ENCODE results near the gene PACS1. TPM values are rescaled to one million over a fixed set of nuclear protein-coding genes. Genes with fewer than 3 reads are reported as not detected.
A peak's percentile ranks its signal among the peaks of the same experiment; 100 is the strongest.

Gene PACS1
- total RNA-seq, 5 donors from 2014 or later (not counting 1 experiment from before 2014, with no cell fraction given): 222 to 268 (median 236) TPM

- ATAC-seq (replicated peaks in 1 of 4) (no peak), DNase-seq (peak in 1 of 35 experiments; percentile 32)
- Mint-ChIP-seq H3K4me3 (peak overlapping the region; percentile 2 to 83 (median 25)), H3K27me3 (no peaks in the 10 kb centered on the region), H3K4me1 (peaks cover 86 to 92% (median 92%) of the 10 kb centered on the region in 3 donors), H3K27ac (peak overlapping the region; percentile 95 to 100), H3K9me3 (no peaks in the 10 kb centered on the region), H3K36me3 (peaks cover 15% of the 10 kb centered on the region)
- Histone ChIP-seq H3K9me3 (no peaks in the 10 kb centered on the region), H3K27ac (ENCODE audit: low read length) (peak overlapping the region; percentile 82), H3K27me3 (replicated peaks in 1 of 2; ENCODE audit: control insufficient read depth in 2 of 2, extremely low read depth in 1 of 2, insufficient read depth in 2 of 2, low read length in 1 of 2) (no peaks in the 10 kb centered on the region), H3K36me3 (ENCODE audit: control insufficient read depth in 2 of 2, extremely low read depth in 1 of 2, insufficient read depth in 1 of 2, low read length in 1 of 2) (peaks cover 0 to 5% of the 10 kb centered on the region in 2 donors), H3K4me1 (ENCODE audit: control insufficient read depth in 1 of 2, extremely low read depth in 1 of 2, insufficient read depth in 2 of 2, low read length in 2 of 2) (peaks cover 60 to 66% of the 10 kb centered on the region in 2 experiments), H3K4me3 (ENCODE audit: control insufficient read depth in 1 of 2, extremely low read depth in 1 of 2, low read length in 1 of 2) (no peak overlapping the region)
- CTCF ChIA-PET: no interaction called here
- POLR2A ChIA-PET: interaction anchor here (0.5 to 0.6 kb wide), 2 partner anchors 27 to 36 kb away, joined by 6 to 7 read pairs; no protein-coding TSS in a partner anchor
- WGBS (ENCODE audit: insufficient coverage): 100% methylated on average over 1 of the region's 4 CpGs
Observed at GRCh38 chr11:66082946-66083698, 13.1 kb downstream of the PACS1 start.

GRCh38 chr11:66083767-66084166, 13.7 kb downstream of the PACS1 start:
- no peaks in the 10 kb centered on the region for H3K9me3 ChIP-seq
- no peak for DNase-seq
- peak overlapping the region; percentile 82 for H3K27ac ChIP-seq (ENCODE audit: low read length)
- 97% methylated on average over 3 of the region's 3 CpGs for WGBS (ENCODE audit: insufficient coverage)
- H3K4me1 ChIP-seq (ENCODE audit: control insufficient read depth in 1 of 2, extremely low read depth in 1 of 2, insufficient read depth in 2 of 2, low read length in 2 of 2): peaks cover 63 to 64% of the 10 kb centered on the region in 2 experiments
- POLR2A ChIA-PET: no interaction called here
- Mint-ChIP-seq H3K27me3 (no peaks in the 10 kb centered on the region), H3K9me3 (no peaks in the 10 kb centered on the region), H3K4me1 (peaks cover 86 to 92% (median 91%) of the 10 kb centered on the region in 3 donors), H3K27ac (peak overlapping the region; percentile 95 to 100), H3K4me3 (peak overlapping the region in 2 of 3 donors; percentile 1 to 83), H3K36me3 (peaks cover 9% of the 10 kb centered on the region)
- H3K4me3 ChIP-seq (ENCODE audit: control insufficient read depth in 1 of 2, extremely low read depth in 1 of 2, low read length in 1 of 2): no peak overlapping the region
- CTCF ChIA-PET: no interaction called here
- H3K27me3 ChIP-seq (replicated peaks in 1 of 2; ENCODE audit: control insufficient read depth in 2 of 2, extremely low read depth in 1 of 2, insufficient read depth in 2 of 2, low read length in 1 of 2): no peaks in the 10 kb centered on the region
- H3K36me3 ChIP-seq (ENCODE audit: control insufficient read depth in 2 of 2, extremely low read depth in 1 of 2, insufficient read depth in 1 of 2, low read length in 1 of 2): peaks cover 0 to 5% of the 10 kb centered on the region in 2 donors
- ATAC-seq (replicated peaks in 1 of 4): no peak

- Mint-ChIP-seq H3K36me3 (peaks cover 11% of the 10 kb centered on the region), H3K9me3 (no peaks in the 10 kb centered on the region), H3K27me3 (no peaks in the 10 kb centered on the region), H3K4me3 (peak overlapping the region in 2 of 3 donors; percentile 1 to 83), H3K4me1 (peaks cover 83 to 91% (median 90%) of the 10 kb centered on the region in 3 donors), H3K27ac (peak overlapping the region; percentile 95 to 100)
- H3K27me3 ChIP-seq (replicated peaks in 1 of 2; ENCODE audit: control insufficient read depth in 2 of 2, extremely low read depth in 1 of 2, insufficient read depth in 2 of 2, low read length in 1 of 2): no peaks in the 10 kb centered on the region
- ChIA-PET POLR2A (interaction anchor here in 1 of 2 donors (0.6 kb wide), 1 partner anchor 1113 kb away, joined by 3 read pairs; the partner anchor contains the start of gene MAJIN), CTCF (no interaction called here)
- H3K4me1 ChIP-seq (ENCODE audit: control insufficient read depth in 1 of 2, extremely low read depth in 1 of 2, insufficient read depth in 2 of 2, low read length in 2 of 2): peaks cover 54 to 57% of the 10 kb centered on the region in 2 experiments
- H3K36me3 ChIP-seq (ENCODE audit: control insufficient read depth in 2 of 2, extremely low read depth in 1 of 2, insufficient read depth in 1 of 2, low read length in 1 of 2): peaks cover 5 to 7% of the 10 kb centered on the region in 2 donors
- ATAC-seq (replicated peaks in 1 of 4): no peak
- no CpG with 5 or more reads among the region's 3 CpGs for WGBS (ENCODE audit: insufficient coverage)
- H3K9me3 ChIP-seq: no peaks in the 10 kb centered on the region
- no peak for DNase-seq
- H3K4me3 ChIP-seq (ENCODE audit: control insufficient read depth in 1 of 2, extremely low read depth in 1 of 2, low read length in 1 of 2): no peak overlapping the region
- H3K27ac ChIP-seq (ENCODE audit: low read length): peak overlapping the region; percentile 82
Observed at GRCh38 chr11:66084821-66085475, 14.9 kb downstream of the PACS1 start.

- Mint-ChIP-seq H3K27me3 (no peaks in the 10 kb centered on the region), H3K9me3 (no peaks in the 10 kb centered on the region), H3K4me1 (peaks cover 70 to 80% (median 78%) of the 10 kb centered on the region in 3 donors), H3K27ac (peak overlapping the region; percentile 81 to 82), H3K4me3 (peak overlapping the region in 1 of 3 donors; percentile 55), H3K36me3 (peaks cover 14% of the 10 kb centered on the region)
- ChIA-PET CTCF (no interaction called here), POLR2A (interaction anchor here in 1 of 2 donors (0.7 kb wide), 1 partner anchor 588 kb away, joined by 4 read pairs; no protein-coding TSS in a partner anchor)
- no peak overlapping the region for H3K4me3 ChIP-seq (ENCODE audit: control insufficient read depth in 1 of 2, extremely low read depth in 1 of 2, low read length in 1 of 2)
- H3K4me1 ChIP-seq (ENCODE audit: control insufficient read depth in 1 of 2, extremely low read depth in 1 of 2, insufficient read depth in 2 of 2, low read length in 2 of 2): peaks cover 40 to 41% of the 10 kb centered on the region in 2 experiments
- H3K9me3 ChIP-seq: no peaks in the 10 kb centered on the region
- 100% methylated on average over 3 of the region's 9 CpGs for WGBS (ENCODE audit: insufficient coverage)
- no peaks in the 10 kb centered on the region for H3K27me3 ChIP-seq (replicated peaks in 1 of 2; ENCODE audit: control insufficient read depth in 2 of 2, extremely low read depth in 1 of 2, insufficient read depth in 2 of 2, low read length in 1 of 2)
- H3K27ac ChIP-seq (ENCODE audit: low read length): no peak overlapping the region
- ATAC-seq (replicated peaks in 1 of 4): peak in 1 of 4 experiments; percentile 21
- H3K36me3 ChIP-seq (ENCODE audit: control insufficient read depth in 2 of 2, extremely low read depth in 1 of 2, insufficient read depth in 1 of 2, low read length in 1 of 2): peaks cover 5 to 7% of the 10 kb centered on the region in 2 donors
- no peak for DNase-seq
Observed at GRCh38 chr11:66087148-66087908, 17.3 kb downstream of the PACS1 start.

- H3K9me3 ChIP-seq: no peaks in the 10 kb centered on the region
- H3K27ac Mint-ChIP-seq: peak overlapping the region in 1 of 2 donors; percentile 45
- no peak overlapping the region for H3K4me3 Mint-ChIP-seq
- H3K27ac ChIP-seq (ENCODE audit: low read length): no peak overlapping the region
- H3K9me3 Mint-ChIP-seq: no peaks in the 10 kb centered on the region
- peaks cover 26 to 27% of the 10 kb centered on the region in 2 experiments for H3K4me1 ChIP-seq (ENCODE audit: control insufficient read depth in 1 of 2, extremely low read depth in 1 of 2, insufficient read depth in 2 of 2, low read length in 2 of 2)
- POLR2A ChIA-PET: no interaction called here
- no peaks in the 10 kb centered on the region for H3K27me3 Mint-ChIP-seq
- ATAC-seq (replicated peaks in 1 of 4) (no peak), DNase-seq (no peak)
- H3K27me3 ChIP-seq (replicated peaks in 1 of 2; ENCODE audit: control insufficient read depth in 2 of 2, extremely low read depth in 1 of 2, insufficient read depth in 2 of 2, low read length in 1 of 2): no peaks in the 10 kb centered on the region
- H3K4me1 Mint-ChIP-seq: peaks cover 55 to 71% (median 67%) of the 10 kb centered on the region in 3 donors
- no CpG with 5 or more reads among the region's 3 CpGs for WGBS (ENCODE audit: insufficient coverage)
- peaks cover 5 to 7% of the 10 kb centered on the region in 2 donors for H3K36me3 ChIP-seq (ENCODE audit: control insufficient read depth in 2 of 2, extremely low read depth in 1 of 2, insufficient read depth in 1 of 2, low read length in 1 of 2)
- CTCF ChIA-PET: interaction anchor here in 1 of 2 donors (0.7 to 1.1 kb wide), 2 partner anchors 8 to 22 kb away, joined by 3 read pairs; no protein-coding TSS in a partner anchor
- no peak overlapping the region for H3K4me3 ChIP-seq (ENCODE audit: control insufficient read depth in 1 of 2, extremely low read depth in 1 of 2, low read length in 1 of 2)
- peaks cover 17% of the 10 kb centered on the region for H3K36me3 Mint-ChIP-seq
Observed at GRCh38 chr11:66089067-66089466, 19.0 kb downstream of the PACS1 start.

GRCh38 chr11:66090288-66090687, 20.2 kb downstream of the PACS1 start:
- Mint-ChIP-seq H3K27ac (peak overlapping the region; percentile 52 to 55), H3K4me3 (no peak overlapping the region), H3K36me3 (peaks cover 17% of the 10 kb centered on the region), H3K27me3 (no peaks in the 10 kb centered on the region), H3K4me1 (peaks cover 42 to 59% (median 57%) of the 10 kb centered on the region in 3 donors), H3K9me3 (no peaks in the 10 kb centered on the region)
- WGBS (ENCODE audit: insufficient coverage): 100% methylated on average over 3 of the region's 4 CpGs
- Histone ChIP-seq H3K4me1 (ENCODE audit: control insufficient read depth in 1 of 2, extremely low read depth in 1 of 2, insufficient read depth in 2 of 2, low read length in 2 of 2) (peaks cover 16 to 22% of the 10 kb centered on the region in 2 experiments), H3K27ac (ENCODE audit: low read length) (no peak overlapping the region), H3K36me3 (ENCODE audit: control insufficient read depth in 2 of 2, extremely low read depth in 1 of 2, insufficient read depth in 1 of 2, low read length in 1 of 2) (peaks cover 5 to 7% of the 10 kb centered on the region in 2 donors), H3K27me3 (replicated peaks in 1 of 2; ENCODE audit: control insufficient read depth in 2 of 2, extremely low read depth in 1 of 2, insufficient read depth in 2 of 2, low read length in 1 of 2) (no peaks in the 10 kb centered on the region), H3K4me3 (ENCODE audit: control insufficient read depth in 1 of 2, extremely low read depth in 1 of 2, low read length in 1 of 2) (no peak overlapping the region), H3K9me3 (no peaks in the 10 kb centered on the region)
- CTCF ChIA-PET: no interaction called here
- POLR2A ChIA-PET: interaction anchor here in 1 of 2 donors (0.6 kb wide), 2 partner anchors 10 to 18 kb away, joined by 3 to 4 read pairs; no protein-coding TSS in a partner anchor
- DNase-seq (no peak), ATAC-seq (replicated peaks in 1 of 4) (no peak)

All from T-cell (primary cell).